UCSD-AML1 (cell line): Measurements from ENCODE around the gene PDLIM1.
"Not testable (repeated sequence)": the region's sequence is repeated elsewhere in the genome, so short reads cannot be mapped to it uniquely, and the experiment has no call there.

ENCODE experiments used
- DNase-seq: peaks from one replicate; lab custom pipeline; 2025; ENCODE audit not compliant: unreplicated experiment; lab: John Stamatoyannopoulos, UW

Gene PDLIM1

DNA sequence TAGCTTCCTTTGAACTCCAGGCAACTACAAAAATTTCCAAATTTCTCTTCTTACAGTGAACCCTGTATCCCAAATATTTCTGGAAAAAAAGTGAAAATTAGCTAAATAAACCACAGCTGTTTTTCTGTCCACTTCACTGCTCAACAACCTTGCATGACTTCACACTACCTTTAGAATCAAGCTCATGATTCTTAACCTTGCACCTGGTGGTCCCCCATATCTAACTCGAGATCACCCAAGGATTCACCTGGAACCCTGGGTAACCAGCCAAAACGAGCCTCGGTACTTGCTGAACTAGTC is 47.5 kb downstream of the PDLIM1 start:
- DNase-seq, result no peak

DNA sequence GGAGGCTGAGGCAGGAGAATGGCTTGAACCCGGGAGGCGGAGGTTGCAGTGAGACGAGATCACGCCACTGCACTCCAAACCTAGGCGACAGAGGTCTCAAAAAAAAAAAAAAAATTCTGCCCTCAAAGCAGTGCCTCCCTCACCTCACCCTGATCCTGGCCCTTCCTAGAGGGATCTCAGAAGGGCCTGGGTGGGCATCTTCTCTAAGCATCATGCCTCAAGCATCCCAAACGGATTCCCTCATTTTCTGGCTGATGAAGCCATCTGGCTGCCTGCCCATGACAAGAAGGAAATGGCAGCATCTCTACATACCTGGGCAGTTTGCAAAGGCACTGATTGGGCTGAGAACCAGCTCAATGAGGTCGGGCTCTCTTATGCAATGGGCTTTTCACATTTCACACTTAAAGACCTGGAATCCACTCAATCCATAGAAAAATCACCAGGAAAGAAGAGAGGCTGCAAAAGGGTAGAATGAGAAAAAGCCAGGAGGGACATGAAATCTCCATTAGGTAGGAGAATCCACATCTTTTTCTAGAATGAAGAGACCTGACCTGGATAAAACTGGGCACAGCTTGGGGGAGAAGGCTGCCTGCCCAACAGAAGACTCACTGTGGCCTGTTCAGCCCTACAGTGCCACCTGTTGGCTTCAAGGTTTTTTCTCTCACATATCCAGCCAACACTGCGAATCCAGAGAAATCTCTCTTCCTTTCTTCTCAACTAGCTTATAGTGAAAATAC is 48.1 kb downstream of the PDLIM1 start:
- no peak for DNase-seq

DNA sequence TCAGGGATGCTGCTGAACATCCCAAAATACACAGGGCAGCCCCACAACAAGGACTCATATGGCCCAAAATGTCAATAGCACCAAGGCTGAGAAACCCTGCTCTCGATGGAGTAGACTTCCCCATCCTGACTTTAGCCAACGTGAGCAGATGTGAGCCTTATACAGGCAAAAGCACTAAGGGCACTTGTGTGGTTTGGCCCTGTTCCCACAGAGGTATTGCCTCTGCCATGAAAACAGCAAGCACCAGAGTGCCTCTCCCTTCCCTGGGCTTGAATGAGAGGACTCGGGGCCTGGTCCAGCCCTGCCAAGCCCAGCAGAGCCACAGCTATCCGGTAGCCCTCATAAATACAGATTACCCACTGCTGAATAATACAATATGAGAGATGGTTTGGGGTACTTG is 49.3 kb downstream of the PDLIM1 start:
- no peak for DNase-seq

DNA sequence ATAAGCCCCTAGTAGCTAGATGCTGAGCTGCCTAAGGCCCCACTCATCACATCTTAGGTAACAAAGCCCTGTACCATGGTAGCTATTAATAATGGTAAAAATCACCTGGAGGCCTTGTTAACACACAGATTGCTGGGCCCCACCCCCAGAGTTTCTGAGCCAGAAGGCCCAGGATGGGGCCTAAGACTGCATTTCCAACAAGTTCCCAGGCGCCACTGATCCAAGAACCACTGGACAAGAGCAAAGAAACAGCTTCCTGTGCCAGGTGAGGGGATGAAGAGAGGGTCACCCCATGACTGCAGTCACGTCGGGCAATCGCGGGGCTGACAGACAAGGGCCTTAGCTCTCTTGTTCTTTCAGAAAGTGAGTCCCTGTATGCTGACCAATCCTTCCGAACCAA is 50.0 kb downstream of the PDLIM1 start:
- DNase-seq, result no peak

DNA sequence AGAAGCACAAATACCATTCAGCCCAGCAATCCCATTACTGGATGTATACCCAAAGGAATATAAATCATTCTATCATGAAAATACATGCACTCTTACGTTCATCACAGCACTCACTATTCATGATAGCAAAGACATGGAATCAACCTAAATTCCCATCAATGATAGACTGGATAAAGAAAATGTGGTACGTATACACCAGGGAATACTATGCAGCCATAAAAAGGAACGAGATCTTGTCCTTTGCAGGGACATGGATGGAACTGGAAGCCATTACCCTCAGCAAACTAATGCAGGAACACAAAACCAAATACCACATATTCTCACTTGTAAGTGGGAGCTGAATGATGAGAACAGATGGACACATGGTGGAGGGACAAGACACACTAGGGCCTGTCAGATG is 50.7 kb downstream of the PDLIM1 start:
- not testable (repeated sequence) for DNase-seq

DNA sequence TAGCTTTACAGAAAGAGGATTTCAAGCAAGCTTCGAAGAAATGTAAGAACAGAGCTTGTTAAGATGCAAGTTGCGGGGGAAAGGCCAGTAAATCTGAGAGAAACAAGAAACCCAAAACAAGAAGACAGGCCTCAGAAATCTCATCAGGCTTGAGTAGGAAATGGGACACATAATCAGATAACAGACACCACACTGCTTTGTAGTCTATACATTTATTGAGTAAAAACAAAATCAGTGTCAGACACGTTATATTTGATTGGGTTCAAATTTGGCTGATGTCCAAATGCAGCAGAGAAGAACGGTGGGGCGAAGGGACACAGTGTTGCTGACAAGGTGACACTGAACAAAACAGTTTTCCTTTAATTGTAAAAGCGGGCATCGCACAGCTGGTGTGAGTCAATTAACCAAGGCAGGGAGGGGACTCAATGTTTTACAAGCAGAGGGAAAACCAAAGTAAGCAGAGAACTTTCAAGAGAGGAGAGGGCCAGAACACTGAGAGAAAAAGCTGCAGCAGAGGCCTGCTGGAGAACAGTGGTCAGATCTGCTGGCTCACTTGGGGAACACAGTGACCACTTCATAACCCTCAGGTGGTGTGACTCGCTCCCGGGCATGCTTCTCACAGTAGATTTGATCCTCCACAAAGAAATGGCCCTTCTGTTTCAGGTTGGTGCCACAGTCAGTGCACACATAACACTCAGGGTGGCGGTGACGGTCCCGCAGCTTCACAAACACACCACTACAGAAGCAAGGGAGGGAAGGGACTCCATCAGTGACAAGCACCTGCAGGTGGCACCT is 53.2 kb downstream of the PDLIM1 start:
- DNase-seq, result no peak

DNA sequence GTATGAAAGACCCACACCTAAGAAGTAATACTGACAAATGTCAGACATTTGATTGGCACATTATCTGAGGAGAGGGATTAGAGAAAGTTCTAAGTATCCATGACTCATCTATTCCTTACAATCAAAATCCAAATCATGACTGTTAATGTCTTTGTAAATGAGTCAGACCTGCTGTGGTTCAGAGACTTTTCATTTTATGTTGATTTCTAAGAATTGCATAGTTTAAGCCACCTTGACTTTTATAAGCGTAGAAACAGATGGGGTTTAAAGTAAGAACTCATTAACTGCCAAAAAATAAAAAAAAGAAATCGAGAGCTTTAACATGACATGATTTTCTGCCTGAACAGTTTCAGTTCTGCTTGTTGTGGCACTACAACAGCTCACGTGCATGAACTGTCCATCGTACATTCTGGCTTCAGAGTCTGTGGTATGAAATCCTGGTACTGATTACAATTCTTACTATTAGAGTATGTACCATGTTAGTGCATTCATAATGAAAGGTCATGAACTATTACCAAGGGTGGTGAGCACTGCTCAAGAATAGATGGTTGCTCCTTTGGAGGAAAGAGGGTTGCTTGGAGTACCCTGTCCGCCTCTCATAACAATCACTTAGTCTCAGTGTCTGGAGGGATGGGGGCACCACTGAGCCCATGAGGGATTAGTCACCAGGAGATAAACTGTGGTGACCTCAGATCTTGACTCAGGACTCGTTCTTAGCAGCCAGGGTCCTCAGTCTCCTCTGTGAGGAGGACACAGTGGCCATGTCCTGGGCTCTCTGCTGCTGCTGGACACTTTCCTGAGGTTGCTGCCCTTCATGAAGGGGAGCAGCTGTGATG is 54.5 kb downstream of the PDLIM1 start:
- DNase-seq, result no peak

DNA sequence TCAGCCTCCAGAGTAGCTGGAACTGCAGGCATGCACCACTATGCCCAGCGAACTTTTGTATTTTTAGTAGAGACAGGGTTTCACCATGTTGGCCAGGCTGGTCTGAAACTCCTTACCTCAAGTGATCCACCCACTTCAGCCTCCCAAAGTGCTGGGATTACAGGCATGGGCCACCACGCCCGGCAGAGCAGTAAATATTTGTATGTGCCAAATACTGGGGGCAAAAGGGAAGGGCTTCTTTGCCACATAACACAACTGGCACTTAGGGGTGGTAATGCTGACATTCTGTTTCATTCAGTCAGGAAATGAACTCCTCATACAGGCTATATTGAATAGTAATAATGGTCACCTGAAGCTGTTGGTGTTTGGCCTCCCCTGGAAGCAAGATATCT is 55.1 kb downstream of the PDLIM1 start:
- no peak for DNase-seq

DNA sequence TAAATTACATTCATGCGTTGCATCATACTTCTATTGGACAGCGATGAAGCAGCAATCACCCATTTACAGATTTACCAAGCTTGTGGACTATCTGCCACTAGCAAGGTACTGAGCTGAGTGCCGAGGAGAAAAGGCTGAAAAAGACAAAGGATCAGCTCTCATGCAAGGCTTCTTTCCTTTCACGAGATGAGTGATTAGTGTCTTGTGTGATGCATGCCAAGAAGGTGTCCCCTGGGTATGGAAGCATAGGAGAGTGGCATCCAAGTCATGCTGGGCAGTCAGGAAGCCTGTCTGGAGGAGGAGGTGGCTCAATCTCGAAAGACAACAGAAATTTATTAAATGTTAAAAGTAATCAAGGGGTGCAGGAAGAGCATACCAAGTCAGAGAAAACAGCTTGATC is 55.9 kb downstream of the PDLIM1 start:
- DNase-seq, result no peak

DNA sequence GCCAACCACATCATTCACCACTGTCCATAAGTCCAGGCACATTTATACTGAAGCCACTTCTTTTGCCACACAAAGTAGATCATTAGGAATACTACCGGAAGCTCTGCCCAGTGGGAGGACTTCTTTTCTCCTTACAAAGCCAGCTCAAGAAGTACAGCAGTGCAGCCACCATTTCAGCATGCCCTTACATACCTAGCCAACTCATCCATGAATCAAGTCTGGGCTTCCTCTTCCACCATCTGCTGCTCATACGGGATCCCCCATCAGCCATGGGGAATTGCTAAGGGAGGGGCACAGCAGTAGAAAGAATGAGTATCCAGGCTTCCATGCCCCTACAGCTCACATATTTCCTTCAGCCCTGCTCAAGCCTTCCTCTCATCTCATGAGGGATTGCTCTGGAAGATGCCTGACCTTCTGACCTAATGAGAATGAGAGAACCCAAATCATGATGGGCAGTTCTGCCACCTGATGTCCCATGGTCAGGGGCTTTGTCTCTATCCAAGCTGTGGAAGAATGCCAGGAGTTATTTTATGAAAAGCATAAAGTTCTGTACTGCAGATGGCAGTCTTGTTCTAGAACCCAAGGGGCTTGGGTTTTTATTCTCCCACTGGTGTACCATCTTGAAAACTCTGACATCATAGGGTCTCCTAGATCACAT is 57.3 kb downstream of the PDLIM1 start:
- DNase-seq, result no peak

DNA sequence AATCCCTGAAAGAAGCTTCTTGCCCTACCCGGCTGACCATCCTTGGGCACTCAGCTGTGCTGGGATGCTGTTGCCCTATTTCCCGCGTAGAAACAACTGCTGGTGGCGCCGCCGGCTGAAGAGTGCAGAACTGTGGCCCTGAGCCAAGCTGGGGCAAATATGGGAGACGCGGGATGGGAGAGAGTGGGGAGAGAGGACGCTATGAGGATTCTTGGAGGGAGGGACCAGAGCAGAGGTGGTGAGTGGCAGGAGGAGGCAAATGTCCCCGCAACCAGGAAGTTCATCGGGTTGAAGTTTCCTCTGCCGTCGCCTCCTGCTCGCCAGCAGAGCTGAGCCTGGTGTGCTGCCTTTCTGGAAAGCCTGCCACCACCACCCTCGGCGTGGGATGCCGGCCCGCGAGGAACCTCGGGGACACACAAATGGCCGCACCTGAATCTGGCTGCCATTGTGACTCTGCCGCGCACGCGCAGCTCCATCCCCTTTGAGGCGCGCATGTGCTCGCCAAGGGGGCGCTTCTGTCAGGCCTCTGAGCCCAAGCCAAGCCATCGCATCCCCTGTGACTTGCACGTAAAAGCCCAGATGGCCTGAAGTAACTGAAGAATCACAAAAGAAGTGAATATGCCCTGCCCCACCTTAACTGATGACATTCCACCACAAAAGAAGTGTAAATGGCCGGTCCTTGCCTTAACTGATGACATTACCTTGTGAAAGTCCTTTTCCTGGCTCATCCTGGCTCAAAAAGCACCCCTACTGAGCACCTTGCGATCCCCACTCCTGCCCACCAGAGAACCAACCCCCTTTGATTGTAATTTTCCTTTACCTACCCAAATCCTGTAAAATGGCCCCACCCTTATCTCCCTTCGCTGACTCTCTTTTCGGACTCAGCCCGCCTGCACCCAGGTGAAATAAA is 59.9 kb downstream of the PDLIM1 start:
- DNase-seq, result not testable (repeated sequence)

DNA sequence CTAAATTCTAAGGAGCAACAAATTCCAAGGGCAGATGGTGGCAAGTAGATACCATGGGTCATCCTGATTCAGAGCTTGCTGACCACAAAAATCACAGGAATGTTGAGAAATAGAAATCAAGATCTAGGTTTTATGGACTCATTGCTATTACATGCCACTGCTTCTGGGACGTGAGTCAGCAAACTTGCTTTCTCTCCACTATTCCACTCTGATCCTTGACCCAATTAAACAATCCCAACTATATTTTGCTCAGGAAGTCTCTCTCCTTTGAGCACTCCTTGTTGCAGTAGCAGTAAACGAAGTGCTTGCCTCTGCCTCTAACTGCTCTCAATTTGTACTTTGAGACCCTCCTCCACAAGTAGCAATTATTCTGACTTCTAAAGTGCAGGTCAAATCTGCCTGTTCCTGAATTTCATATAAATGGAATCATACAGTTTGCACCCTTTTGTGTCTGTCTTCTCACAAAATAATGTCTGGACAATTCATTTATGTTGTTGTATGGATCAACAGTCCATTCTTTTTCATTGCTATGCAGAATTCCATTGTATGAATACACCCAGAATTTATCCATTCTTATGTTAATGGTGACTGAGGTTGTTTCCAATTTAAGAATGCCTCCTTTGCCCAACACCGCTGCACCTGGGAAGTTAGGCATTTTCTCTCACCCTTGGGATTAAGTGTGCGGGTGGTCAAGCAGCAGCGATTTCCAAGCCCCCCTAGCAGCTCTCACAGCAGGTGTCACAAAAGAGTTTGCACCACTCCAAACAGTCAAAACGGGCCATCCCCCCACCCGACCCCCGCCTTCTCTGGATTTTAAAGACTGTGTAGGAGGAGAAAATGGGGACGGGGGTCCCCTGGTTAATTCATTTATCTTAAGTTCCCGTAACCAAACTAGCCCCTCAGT is 60.8 kb downstream of the PDLIM1 start:
- no peak for DNase-seq

DNA sequence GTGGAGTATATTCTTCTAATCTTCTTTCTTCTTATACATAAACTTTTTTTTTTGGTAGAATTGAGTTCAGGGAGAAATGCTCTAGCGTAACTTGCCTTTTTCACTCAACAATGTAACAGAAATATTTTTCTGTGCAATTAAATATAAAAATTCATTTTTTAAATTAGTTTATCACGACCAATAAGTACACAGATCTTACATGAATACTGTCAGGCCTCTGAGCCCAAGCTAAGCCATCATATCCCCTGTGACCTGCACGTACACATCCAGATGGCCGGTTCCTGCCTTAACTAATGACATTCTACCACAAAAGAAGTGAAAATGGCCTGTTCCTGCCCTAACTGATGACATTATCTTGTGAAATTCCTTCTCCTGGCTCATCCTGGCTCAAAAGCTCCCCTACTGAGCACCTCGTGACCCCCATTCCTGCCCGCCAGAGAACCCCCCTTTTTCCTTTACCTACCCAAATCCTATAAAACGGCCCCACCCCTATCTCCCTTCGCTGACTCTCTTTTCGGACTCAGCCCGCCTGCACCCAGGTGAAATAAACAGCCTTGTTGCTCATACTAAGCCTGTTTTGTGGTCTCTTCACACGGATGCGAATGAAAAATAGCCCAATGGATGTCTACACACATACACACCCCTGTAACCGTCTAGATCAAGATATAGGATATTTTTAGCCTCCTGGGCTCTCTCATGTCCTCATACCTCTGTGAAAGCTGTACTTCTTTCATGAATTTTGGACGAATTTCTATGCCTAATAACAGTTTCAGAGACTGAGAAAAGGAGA is 61.7 kb downstream of the PDLIM1 start:
- not testable (repeated sequence) for DNase-seq

DNA sequence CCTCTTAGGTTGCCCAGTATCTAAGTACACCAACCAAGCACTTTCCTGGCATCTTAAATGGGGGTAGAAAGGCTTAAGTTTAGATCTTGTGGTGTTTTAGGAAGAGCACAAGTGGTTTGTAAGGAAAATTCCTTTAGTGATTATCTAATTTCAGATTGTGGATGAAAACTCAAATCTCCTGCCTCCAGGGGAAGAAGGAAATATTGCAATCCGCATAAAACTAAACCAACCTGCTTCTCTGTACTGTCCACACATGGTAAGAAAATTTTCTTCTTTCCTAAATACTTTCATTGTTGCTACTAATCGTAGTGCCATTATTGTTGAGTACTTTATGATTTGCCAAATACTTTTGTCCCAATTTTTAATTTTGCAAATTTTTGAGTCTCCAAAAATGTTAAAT is 65.7 kb downstream of the PDLIM1 start:
- DNase-seq, result no peak

DNA sequence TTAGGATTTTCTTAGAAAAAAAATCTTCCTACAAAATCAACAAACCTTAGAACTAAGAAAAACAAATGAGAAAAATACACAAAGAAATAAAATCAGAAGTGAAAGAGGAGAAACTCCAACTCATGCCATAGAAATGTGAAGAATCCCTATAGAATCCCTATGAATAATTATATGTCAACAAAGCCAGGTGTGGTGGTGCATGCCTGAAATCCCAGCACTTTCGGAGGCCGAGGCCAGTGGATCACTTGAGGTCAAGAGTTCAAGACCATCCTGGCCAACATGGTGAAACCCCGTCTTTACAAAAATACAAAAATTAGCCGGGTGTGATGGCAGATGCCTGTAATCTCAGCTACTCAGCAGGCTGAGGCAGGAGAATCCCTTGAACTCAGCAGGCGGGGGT is 69.7 kb downstream of the PDLIM1 start:
- no peak for DNase-seq

DNA sequence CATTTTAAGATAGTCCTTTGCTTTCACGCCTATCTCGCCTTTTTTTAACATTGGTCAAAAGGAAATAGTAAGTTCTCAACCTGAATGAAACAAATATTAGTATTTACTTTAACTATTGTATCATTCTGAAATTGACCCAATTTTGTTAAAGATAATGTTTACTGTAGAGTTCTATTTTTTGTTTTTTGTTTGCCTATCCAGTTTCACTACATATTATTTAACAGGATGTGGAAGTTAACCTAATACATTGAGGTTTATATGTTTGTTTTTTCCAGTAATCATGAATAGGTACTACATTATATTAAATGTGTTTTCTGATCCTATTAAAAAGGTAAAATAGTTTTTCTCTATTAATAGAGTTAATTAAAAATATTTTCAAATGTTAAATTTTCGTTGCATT is 70.3 kb downstream of the PDLIM1 start:
- DNase-seq, result no peak

DNA sequence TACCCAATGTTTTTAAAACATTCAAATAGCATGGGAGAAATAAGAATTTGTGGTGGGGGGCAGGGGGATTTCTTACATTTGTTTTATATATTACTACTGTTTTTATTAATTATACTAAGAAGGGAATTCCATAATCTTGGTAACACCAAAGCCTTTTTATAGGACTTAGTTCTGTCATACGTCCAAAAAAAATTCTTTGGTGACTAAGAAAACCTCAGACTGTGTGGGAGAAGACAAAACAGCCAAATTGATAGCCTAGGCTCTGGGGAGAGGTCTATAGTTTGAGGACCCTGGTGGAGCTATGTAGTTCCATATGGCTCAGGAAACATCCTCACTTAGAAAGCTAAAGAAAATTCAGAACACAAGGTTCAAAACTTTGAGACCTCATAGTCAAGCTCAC is 73.3 kb downstream of the PDLIM1 start:
- DNase-seq, result no peak

DNA sequence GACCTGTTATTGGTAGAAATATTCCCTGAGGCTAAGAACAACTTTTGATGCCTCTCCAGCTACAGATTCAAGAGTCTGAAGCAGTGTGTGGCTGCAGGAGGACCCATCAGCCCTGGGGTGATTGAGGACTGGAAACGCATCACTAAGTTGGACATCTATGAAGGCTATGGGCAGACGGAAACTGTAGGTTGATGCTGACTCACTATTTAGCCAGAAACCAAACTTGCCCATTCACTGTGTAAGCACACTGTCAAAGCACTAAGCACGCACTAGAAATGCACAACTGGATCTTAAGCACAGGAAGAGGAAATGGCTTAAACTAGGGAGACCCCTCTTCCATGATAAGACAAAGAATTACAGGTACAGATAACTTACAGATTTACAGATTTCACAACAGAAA is 76.0 kb downstream of the PDLIM1 start:
- no peak for DNase-seq

DNA sequence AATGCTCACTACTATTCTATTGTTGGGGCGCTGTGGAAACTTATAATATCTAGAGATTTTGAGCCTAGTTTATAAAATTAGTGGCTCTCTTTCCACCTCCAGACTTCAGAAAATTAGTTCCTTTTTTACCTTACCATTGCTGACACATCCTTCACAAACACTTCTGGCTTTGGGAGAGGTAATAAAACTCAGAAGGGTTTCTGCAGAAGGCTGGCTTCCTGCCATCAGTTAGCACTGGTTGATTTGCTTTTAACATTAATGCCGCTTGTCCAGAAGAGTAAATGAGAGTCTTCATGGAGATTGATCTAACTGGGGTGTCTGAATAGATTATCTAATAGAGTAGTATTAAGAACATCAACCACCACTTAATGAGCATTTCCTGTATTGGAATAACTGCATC is 76.4 kb downstream of the PDLIM1 start:
- no peak for DNase-seq
